Epithelial cell of proximal tubule (primary cell): ENCODE results near the gene CDH3. TPM values are rescaled to one million over a fixed set of nuclear protein-coding genes. Genes with fewer than 3 reads are reported as not detected.

Experiments
- DNase-seq: peaks from one replicate; pipeline ENCODE4 v3.0.0-alpha.2; 2011; ENCODE audit warnings: low read depth
- H3K4me3 ChIP-seq: 2 replicates; pipeline ENCODE4 v1.5.1; 2011; ENCODE audit warnings: low read depth, mild to moderate bottlenecking, low read length
- total RNA-seq: library from RNA; depleted of rRNA; stranded (reverse); fragments of >200 nt; gene quantifications from 2 replicates; pipeline ENCODE4 v1.2.3, GENCODE V29; 2015
- TF ChIP-seq, protein P1 (sequence below): conservative IDR thresholded peaks from 2 replicates; pipeline ENCODE4 v1.5.1; 2012; ENCODE audit warnings: low read depth, mild to moderate bottlenecking, low read length

CDH3 gene
- total RNA-seq, 1 donor from 2014 or later, result 174 TPM

DNA sequence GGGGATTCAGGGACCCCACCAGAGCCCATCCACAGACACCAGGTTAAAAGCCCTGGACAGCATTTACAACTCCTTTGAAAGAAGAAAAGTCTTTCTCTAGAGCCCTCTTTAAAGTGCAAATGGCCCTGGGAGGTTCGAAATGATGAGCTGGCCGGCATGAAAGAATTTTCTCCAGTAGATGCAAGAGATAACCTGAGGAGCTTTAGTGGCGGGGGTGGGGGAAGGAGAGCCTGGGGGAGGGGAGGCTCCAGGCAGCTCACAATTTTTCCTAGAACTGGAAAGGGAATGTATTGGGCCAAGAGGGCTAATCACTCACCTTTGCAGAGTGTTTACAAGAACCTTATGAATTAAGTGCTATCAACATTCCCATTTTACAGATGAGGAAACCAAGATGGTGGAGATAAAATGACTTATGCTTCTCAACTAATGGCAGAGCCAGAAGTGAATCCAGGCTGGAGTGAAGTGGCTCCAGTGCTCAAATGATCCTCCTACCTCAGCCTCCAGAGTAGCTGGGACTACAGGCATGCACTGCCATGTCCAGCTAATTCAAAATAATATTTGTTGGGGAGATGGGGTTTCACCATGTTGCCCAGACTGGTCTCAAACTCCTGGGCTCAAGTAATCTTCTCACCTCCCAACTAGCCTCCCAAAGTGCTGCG, 87.8 kb downstream of the CDH3 start:
- TF ChIP-seq, protein P1, sequence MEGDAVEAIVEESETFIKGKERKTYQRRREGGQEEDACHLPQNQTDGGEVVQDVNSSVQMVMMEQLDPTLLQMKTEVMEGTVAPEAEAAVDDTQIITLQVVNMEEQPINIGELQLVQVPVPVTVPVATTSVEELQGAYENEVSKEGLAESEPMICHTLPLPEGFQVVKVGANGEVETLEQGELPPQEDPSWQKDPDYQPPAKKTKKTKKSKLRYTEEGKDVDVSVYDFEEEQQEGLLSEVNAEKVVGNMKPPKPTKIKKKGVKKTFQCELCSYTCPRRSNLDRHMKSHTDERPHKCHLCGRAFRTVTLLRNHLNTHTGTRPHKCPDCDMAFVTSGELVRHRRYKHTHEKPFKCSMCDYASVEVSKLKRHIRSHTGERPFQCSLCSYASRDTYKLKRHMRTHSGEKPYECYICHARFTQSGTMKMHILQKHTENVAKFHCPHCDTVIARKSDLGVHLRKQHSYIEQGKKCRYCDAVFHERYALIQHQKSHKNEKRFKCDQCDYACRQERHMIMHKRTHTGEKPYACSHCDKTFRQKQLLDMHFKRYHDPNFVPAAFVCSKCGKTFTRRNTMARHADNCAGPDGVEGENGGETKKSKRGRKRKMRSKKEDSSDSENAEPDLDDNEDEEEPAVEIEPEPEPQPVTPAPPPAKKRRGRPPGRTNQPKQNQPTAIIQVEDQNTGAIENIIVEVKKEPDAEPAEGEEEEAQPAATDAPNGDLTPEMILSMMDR, result no peak

DNA sequence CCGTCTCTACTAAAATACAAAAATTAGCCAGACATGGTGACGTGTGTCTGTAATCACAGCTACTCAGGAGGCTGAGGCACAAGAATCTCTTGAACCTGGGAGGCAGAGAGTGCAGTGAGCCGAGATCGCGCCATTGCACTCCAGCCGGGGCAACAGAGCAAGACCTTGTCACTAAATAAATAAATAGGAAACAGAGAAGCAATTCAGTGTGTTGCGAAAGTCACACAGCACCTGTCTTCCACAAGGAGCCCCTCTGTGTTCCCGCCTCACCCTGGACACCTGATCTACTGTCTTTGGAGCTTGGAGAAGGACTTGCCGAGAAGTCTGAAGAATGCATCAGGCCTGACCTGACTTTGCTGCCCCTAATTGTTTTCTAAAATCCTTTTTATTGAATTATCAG, 88.5 kb downstream of the CDH3 start:
- TF ChIP-seq, protein P1, result no peak
- DNase-seq, result no peak
- no peak overlapping the region for H3K4me3 ChIP-seq

More for the DNA sequence above, 87.8 kb downstream of the CDH3 start:
- no peak for DNase-seq
- H3K4me3 ChIP-seq, result no peak overlapping the region

DNA sequence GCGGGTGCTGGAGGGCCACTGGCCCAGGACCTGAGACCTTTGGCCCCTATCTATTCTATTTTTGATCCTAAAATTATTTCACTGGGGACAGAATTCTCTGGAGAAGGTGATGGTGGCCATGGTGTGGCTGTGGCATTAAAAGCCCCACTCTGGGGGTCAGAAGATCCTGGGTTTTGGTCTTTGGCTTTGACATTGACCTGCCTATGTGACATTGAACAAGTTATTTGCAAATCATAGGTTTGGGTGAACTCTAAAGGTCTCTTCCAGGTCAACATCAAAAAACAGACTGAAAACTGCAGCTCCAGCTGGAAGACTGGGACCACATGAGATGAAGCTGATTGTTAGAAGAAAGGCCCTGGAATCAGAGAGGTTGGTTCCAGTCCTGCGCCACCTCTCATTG, 89.7 kb downstream of the CDH3 start:
- H3K4me3 ChIP-seq, result no peak overlapping the region
- TF ChIP-seq, protein P1, result no peak
- DNase-seq, result no peak

DNA sequence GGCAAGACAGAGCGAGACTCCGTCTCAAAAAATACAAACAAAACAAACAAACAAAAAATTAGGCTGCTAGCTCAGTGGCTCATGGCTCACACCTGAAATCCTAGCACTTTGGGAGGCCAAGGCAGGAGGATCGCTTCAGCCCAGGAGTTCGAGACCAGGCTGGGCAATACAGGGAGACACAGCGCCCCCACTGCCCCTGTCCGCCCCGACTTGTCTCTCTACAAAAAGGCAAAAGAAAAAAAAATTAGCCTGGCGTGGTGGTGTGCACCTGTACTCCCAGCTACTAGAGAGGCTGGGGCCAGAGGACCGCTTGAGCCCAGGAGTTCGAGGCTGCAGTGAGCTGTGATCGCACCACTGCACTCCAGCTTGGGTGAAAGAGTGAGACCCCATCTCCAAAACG, 91.5 kb downstream of the CDH3 start:
- TF ChIP-seq, protein P1, result no peak
- no peak for DNase-seq
- H3K4me3 ChIP-seq, result no peak overlapping the region

DNA sequence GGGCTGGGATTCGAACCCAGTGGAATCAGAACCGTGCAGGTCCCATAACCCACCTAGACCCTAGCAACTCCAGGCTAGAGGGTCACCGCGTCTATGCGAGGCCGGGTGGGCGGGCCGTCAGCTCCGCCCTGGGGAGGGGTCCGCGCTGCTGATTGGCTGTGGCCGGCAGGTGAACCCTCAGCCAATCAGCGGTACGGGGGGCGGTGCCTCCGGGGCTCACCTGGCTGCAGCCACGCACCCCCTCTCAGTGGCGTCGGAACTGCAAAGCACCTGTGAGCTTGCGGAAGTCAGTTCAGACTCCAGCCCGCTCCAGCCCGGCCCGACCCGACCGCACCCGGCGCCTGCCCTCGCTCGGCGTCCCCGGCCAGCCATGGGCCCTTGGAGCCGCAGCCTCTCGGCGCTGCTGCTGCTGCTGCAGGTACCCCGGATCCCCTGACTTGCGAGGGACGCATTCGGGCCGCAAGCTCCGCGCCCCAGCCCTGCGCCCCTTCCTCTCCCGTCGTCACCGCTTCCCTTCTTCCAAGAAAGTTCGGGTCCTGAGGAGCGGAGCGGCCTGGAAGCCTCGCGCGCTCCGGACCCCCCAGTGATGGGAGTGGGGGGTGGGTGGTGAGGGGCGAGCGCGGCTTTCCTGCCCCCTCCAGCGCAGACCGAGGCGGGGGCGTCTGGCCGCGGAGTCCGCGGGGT, 92.1 kb downstream of the CDH3 start, which contains the start of gene CDH1:
Gene CDH1, plus strand, starts transcription at position 247 of the 684 bp plus-strand sequence. Its CDS starts 124 bp downstream, at position 371.
- peak within 1 kb of the TSS; percentile 50 for H3K4me3 ChIP-seq
- no peak for DNase-seq
- TF ChIP-seq, protein P1, result no peak

DNA sequence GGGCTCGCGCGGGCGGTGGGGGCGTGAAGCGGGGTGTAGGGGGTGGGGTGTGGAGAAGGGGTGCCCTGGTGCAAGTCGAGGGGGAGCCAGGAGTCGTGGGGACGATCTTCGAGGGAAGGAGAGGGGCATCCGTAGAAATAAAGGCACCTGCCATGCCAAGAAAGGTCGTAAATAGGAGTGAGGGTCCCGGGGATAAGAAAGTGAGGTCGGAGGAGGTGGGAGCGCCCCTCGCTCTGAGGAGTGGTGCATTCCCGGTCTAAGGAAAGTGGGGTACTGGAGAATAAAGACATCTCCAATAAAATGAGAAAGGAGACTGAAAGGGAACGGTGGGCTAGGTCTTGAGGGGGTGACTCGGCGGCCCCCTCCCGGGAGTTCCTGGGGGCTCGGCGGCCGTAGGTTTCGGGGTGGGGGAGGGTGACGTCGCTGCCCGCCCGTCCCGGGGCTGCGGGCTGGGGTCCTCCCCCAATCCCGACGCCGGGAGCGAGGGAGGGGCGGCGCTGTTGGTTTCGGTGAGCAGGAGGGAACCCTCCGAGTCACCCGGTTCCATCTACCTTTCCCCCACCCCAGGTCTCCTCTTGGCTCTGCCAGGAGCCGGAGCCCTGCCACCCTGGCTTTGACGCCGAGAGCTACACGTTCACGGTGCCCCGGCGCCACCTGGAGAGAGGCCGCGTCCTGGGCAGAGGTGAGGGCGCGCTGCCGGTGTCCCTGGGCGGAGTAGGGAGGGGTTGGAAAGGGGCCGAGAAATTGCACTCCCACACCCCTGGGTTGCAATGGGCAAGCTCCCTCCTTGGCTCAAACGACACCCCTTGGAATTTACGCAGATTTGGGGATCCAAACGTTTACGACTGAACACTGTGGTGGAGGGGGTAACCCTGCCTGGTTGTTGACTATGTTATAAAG, 92.9 kb downstream of the CDH3 start:
- no peak for DNase-seq
- peak overlapping the region; percentile 50 for H3K4me3 ChIP-seq
- TF ChIP-seq, protein P1, result peak; percentile 29
